NCI-H1417 treated with DMSO at 0.1 percent for 48 hours (cell line): ENCODE measurements around the gene PRSS33.

ENCODE experiments used
- DNase-seq: peaks from one replicate; lab custom pipeline; 2025; lab: John Stamatoyannopoulos, UW

Gene PRSS33

GRCh38 chr16:2741168-2741567 is 46.2 kb downstream of the PRSS33 start:
- DNase-seq: no peak

- DNase-seq: no peak
Observed at GRCh38 chr16:2740476-2740875, 46.9 kb downstream of the PRSS33 start.

- DNase-seq: no peak
Observed at GRCh38 chr16:2739625-2740430, 47.5 kb downstream of the PRSS33 start.

- DNase-seq: no peak
Observed at GRCh38 chr16:2738615-2739014, 48.7 kb downstream of the PRSS33 start.

- DNase-seq: no peak
Observed at GRCh38 chr16:2737895-2738418, 49.4 kb downstream of the PRSS33 start.

- DNase-seq: no peak
Observed at GRCh38 chr16:2737238-2737605, 50.1 kb downstream of the PRSS33 start.

GRCh38 chr16:2736476-2737237 is 50.7 kb downstream of the PRSS33 start:
- DNase-seq: no peak

- no peak for DNase-seq
Observed at GRCh38 chr16:2734844-2735515, 52.4 kb downstream of the PRSS33 start.
